NT2/D1 (cell line): ENCODE measurements around the gene CCSER1.

Experiments used
- SUZ12 ChIP-seq: IDR thresholded peaks from 2 replicates; pipeline ENCODE4 v1.6.1; 2011; ENCODE audit not compliant: insufficient read length, insufficient read depth; ENCODE audit errors: extremely low read depth
- YY1 ChIP-seq: IDR thresholded peaks from 2 replicates; pipeline ENCODE4 v1.6.1; 2011; ENCODE audit not compliant: insufficient read length, insufficient read depth
- ZNF274 ChIP-seq: IDR thresholded peaks from 2 replicates; pipeline ENCODE4 v1.6.1; 2011; ENCODE audit warnings: mild to moderate bottlenecking, low read depth, low read length

GRCh38 chr4:91058345-91058744 is 931.2 kb downstream of the CCSER1 start:
- no peak for TF ChIP-seq YY1
- no peak for TF ChIP-seq SUZ12
- no peak for TF ChIP-seq ZNF274
